Choroid plexus epithelial cell (primary cell): ENCODE data around the gene ELF2.
"Not testable (repeated sequence)": the region's sequence is repeated elsewhere in the genome, so short reads cannot be mapped to it uniquely, and the experiment has no call there.

Source experiments
- DNase-seq: peaks from one replicate; pipeline ENCODE4 v3.0.0-alpha.2; 2010; ENCODE audit warnings: low read depth
- H3K4me3 ChIP-seq: 2 replicates; pipeline ENCODE4 v1.5.1; 2011; ENCODE audit warnings: low read depth, mild to moderate bottlenecking, control low read depth, low read length, moderate library complexity
- CTCF ChIP-seq: conservative IDR thresholded peaks from 2 replicates; pipeline ENCODE4 v1.5.1; 2011; ENCODE audit warnings: low read depth, mild to moderate bottlenecking, control low read depth, inconsistent platforms, low read length, moderate library complexity

Gene ELF2

DNA sequence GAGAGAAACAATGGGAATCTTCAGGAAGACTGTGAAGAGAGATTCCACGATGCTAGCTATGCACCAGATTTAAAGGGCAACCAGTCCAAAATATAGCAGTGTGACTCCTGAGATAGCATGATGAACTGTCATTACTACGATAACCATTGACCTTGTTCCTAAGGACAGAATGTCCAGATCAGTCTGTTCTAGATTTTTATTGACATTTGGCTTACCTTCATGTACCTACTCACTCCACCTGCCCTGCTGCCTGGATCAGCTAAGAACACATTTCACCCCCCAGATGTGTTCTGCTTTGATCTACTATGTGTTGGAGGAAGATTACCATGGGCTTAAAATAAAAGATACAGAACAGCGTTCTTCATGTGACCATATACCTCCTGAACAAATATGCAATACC, 50.1 kb downstream of the ELF2 start:
- no peak overlapping the region for H3K4me3 ChIP-seq
- no peak for TF ChIP-seq CTCF
- DNase-seq, result no peak

DNA sequence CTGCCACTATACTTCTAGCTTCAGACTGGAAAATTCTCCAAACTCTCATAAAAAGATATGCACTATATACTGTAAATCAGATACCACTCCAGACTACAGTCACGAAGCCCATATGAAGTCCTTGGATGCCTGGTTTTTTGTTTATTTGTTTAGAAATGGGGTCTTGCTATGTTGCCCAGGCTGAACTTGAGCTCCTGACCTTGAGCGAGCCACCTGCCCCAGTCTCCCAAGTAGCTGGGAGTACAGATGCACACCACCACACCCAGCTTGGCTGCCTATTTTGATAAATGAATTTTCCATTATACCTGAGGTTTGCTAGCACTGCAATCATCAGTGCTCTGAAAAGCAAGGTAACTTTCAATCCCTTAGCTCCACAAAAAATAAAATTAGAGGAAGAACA, 53.1 kb downstream of the ELF2 start:
- no peak for TF ChIP-seq CTCF
- DNase-seq, result no peak
- no peak overlapping the region for H3K4me3 ChIP-seq

DNA sequence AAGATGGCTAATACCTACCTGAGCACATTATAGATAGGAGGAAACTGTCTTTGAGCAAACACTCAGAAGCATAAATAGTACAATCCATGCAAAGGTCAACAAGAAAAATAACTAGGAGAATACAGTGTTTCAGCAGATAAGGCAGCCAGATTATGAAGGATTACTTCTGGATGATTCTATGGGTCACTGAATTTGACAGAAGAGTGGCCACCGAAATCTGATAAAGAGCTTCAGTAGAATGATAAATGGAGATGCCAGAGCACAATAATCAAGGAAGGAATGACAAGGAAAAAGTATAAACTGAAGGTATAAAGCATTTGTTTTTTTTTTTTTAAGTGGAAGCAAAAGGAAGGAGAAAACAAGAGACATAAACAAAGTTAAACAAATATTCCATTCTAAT, 58.7 kb downstream of the ELF2 start:
- no peak overlapping the region for H3K4me3 ChIP-seq
- no peak for DNase-seq
- TF ChIP-seq CTCF, result no peak

GRCh38 chr4:139115226-139115625, 61.8 kb downstream of the ELF2 start:
- TF ChIP-seq CTCF, result no peak
- H3K4me3 ChIP-seq, result no peak overlapping the region
- DNase-seq, result no peak

DNA sequence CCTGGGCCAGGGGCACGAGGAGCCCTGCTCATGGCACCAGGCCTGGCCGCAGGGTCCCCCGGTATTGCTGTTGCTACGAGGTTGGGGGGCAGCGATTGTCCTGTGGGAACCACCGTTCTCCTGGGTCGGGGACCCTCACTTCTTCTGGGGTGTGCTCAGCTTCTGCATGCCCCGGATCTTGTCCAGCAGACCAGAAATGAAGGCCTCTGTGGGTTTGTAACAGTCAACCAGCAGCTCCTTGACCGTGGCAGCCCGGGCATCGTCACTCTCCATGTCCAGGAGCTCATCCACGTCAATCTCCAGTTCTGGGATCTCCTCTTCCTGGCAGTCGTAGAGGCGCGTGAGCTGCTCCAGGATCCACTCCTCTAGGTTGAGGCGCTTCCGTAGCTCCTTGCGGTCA, 62.2 kb downstream of the ELF2 start:
- not testable (repeated sequence) for H3K4me3 ChIP-seq, DNase-seq

DNA sequence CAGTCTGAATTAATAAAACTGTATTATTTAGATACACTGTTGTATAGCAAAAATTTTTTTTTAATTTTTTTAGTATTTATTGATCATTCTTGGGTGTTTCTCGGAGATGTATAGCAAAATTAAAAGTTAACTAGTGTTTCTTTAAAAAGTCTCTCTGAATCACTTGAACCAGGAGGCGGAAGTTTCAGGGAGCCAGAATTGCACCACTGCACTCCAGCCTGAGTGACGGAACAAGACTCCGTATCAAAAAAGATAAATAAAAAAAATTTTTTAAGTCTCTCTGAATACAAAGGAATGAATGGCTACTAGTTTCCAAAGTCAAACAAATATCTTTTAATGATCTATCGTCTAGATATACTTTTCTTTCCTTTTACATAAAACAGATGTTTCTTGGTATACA, 64.4 kb downstream of the ELF2 start:
- no peak overlapping the region for H3K4me3 ChIP-seq
- DNase-seq, result no peak
- TF ChIP-seq CTCF, result no peak

GRCh38 chr4:139108567-139109128, 68.4 kb downstream of the ELF2 start:
- no peak for TF ChIP-seq CTCF
- no peak for DNase-seq
- H3K4me3 ChIP-seq, result no peak overlapping the region

DNA sequence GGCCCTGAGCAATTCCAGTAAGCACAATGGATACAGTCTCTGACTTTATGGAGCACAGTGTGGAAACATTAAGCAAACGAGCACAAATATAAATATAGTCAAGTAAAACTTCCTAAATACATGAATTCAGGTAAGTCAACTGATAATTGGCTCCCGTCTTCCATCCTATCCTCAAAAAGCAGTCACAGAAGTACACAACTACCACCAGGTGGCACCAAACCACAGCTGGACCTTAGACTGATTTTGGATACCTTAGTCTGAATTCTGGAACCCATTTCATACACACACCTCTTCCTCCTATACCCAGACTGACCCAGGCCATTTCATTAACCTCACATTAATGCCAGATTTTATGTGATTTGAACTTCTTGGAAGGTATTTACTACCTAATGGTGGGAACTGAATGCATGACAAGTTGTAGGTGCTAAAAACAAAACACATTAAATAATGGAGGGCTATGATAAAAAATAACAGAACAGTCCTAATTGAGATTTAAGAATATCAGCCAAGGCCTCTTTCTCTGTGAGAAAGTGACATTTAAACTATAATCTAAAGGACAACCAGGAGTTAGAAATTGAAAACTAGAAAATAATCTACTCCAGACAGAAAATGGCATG, 77.5 kb downstream of the ELF2 start:
- DNase-seq, result peak; percentile 92
- H3K4me3 ChIP-seq, result no peak overlapping the region
- TF ChIP-seq CTCF, result peak; percentile 95
